Activated T-cell treated with anti-CD3 and anti-CD28 coated beads, Interleukin-2, amount 50 U/mL, for 1 hour (primary cell): ENCODE data around the gene ADAMTS14.

Experiments used
- DNase-seq: peaks from one replicate; pipeline ENCODE4 v3.0.0-alpha.2; 2020

The ADAMTS14 gene

DNA sequence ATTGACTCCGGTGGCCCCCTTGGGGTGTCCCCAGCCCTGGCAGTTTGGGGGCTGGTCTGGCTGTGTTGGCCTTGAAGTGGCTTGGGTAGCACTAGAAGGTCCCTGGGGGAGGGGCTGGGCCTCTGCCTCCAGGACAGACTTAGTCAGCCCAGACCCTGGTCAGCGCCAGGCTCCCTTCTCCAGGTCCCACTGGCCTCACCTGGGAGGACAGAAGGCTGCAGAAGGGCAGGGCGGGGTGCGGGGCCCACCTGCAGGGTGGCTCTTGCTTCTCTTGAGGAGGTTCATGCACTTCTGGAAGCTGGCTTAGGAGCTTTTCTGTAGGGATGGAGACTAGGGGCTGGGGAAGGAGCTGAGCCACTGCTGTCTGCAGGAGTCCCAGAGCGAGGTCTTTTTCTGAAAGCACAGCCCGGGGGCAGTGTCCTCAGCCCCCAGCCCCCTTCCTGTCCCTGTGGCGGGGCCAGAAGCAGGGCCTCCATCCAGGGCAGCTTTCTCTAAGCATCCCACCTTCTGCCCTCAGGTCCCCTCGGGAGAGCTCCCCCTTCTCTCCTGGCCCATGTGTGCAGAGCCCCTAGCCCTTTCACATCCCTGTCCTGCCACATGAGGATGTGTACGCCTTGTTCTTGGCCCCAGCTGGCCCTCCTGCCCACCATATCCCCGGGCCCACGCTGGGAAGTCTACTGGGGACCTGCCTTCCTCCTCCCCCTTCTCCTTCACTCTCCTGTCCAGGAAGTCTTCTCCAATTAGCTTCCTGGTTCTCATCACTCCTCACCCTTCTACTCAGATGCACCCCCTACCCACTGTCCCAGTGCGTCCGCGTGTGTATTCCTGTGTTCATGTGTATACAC lies 101.9 kb downstream of the ADAMTS14 start:
- DNase-seq, result no peak

DNA sequence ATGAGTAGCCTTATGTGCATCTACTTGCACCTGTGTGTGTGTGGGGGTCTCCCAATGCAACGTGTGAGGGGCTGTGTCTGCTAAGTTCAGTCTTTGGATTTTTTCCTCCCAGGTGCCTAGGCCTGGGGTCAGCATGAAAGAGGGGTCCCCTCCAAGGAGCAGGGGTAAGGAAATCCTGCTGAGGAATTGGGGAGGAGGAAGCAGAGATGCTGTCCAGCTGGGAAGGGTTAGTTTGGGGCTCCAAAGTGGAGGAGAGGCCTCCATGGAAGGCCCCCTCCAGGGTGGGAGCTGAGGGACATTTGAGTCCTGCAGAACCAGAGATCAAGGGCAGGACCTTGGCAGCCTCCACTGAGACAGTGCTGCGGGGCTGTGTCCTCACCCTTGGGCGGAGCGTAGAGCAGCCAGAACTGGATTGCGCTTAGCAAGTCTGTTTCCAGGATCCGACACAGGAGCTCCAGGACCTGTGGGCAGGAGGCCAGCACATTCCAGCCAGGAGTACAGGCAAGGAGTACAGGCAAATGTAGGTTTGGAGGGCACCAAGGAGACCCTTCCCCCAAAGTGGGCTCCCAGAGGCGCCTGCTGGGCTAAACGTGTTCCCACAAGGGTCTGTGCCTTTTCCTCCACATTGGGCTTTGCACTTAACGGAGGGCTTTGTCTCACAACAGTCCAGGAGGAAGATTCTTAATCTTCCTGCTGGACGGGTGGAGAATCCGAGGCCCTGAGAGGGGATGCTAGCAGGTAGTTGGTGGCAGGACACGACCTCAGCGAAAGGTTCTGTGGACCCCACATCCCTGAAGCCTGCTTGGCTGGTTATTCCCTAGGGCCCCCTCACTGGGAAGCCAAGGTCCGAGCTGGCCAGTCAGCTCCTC lies 102.7 kb downstream of the ADAMTS14 start:
- DNase-seq, result no peak

DNA sequence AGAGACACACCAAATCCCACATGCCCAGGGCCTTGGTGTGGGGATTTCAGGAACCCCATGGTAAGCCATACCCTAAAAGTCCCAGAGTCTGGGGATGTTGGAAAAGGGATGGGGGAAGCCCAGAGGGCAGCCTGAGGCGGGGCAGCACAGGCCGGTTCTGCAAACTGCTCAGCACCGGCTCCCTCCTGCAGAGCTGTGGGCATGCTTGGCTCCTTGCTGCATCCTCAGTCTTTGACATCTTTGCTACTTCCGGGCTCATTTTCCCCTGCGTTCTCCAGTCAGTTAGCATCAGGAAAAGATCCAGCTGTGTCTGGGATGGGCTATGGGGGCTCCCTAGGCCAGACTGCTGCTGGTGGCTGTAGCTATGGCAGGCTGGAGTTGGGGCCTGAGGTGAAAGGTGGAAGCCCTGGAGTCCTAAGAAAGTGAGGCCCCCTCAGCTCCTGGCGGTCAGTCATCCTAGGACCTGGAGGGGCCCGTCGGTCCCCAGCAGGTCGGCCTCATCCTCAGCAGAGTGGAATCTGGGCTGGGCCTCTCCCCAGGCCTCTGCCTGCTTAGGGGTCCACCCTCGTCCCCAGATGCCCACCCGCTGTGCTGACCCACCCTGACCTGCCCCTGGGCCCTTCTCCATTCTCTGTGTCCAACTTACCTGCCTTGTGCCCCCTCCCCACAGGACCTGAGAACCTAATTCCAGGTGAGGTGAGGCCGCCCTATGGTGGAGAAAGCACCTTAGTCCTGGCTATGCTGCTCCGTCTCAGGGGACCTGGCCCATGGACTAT lies 103.6 kb downstream of the ADAMTS14 start:
- DNase-seq, result no peak

DNA sequence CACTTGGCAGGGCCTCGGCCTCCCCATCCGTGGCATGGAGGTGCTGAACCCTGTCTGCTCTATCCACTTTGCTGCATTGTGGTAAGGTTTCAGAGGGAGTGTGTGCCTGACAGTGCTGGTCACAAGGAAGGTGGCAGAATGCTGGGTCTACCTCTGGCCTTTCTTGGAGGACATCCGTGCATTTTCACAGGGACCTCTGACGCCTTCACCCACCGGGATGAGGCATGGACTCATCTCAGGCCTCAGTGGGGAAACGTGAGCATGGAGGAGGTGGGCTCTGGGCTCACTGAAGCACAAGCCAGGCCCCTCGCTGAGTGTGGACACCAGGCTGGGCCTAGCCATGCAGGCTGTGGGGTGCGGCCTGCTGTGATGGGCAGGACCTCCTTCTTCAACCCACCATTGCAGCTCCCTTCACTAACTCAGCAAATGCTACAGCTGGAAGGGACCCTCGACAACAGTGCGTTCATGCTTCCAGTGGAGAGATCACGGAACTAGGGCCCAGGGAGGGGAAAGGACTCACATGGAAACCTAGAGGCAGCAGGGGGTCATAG lies 104.2 kb downstream of the ADAMTS14 start:
- no peak for DNase-seq

DNA sequence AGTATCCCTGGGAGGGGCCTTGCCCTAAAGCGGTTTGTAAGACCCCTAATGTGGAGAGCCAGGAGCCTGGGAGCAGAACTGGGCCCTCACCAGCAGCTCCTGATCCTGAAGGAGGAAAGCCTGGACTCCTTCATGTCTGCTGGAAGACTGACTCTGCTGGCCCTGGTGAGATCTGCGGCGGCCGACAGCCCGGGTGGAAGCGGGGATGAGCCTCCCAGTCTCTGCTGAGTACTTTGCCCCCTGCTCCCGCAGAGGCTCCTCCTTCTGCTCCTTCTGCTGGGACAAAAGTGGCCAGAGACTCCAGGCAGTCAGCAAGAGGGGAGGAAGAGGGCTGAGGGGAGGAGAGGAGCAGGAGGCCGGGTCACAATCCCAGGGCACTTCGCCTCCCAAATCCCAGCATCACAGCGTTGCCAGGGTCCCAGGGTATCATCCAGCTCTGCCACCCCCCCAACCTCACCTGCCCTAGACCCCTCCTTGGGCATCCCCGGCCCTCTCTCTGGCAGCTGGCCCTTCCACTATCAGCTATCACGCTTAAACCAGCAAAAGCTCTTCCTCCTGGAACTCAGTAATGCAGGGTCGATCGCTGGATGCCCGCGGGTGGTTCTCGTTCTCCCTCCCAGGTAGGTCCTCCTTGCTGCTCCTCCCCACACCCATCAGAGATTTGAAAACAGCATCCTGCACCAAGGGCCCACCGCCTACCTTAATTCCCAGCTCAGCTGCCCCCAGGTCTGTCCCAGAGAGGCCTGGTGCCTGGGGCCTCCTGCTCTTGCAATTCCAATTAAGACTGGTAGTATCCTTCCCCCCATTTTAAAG lies 105.0 kb downstream of the ADAMTS14 start:
- no peak for DNase-seq

DNA sequence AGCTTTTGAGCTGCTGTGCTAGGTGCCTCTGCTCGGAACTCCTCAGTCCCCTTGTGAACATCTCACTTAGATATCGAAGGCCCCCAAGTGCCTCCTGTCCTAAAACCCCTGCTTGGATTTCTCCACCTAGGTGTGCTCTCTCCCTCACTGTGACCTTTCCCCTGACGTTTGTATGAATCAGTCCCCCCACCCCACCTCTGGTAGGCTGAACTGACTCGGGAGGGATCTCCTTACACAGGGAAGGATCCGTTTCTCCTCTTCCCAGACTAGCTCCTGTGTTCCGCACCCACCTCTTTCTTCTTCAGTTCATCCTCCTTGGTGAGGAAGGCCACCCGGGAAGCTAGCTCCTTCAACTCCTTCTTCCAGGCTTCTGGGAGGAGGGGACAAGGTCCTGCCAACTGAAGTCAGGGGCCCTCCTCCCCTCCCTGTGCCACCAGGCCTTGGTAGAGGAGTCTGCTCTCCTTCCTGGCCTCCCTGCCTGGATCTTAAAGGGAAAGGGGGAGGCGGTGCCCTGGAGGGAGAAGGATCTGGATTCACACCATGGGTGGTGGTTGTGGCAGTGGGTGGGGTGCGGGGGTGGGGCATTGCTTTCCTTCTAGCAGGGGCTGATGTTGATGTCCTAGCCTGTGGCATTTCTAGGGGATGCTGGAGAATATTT lies 106.1 kb downstream of the ADAMTS14 start:
- no peak for DNase-seq

DNA sequence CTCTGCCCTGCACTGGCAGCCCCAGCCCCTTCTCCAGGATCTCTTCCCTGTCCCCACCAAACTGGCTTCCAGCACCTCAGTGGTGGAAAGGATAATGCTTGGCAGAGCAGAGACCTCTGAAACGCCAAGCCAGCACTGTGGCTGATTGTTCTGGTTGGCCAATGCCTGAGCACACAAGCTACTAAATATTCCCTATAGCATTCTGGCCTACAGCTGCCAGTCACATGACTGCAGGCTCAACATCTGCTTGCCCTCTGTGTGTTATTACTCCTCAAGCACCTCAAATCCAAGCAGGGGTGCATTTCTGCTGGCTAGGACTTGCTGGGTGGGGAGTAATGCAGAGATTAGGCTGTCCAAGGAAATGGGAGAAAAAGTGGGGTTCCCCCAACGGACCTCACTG lies 106.8 kb downstream of the ADAMTS14 start:
- no peak for DNase-seq

DNA sequence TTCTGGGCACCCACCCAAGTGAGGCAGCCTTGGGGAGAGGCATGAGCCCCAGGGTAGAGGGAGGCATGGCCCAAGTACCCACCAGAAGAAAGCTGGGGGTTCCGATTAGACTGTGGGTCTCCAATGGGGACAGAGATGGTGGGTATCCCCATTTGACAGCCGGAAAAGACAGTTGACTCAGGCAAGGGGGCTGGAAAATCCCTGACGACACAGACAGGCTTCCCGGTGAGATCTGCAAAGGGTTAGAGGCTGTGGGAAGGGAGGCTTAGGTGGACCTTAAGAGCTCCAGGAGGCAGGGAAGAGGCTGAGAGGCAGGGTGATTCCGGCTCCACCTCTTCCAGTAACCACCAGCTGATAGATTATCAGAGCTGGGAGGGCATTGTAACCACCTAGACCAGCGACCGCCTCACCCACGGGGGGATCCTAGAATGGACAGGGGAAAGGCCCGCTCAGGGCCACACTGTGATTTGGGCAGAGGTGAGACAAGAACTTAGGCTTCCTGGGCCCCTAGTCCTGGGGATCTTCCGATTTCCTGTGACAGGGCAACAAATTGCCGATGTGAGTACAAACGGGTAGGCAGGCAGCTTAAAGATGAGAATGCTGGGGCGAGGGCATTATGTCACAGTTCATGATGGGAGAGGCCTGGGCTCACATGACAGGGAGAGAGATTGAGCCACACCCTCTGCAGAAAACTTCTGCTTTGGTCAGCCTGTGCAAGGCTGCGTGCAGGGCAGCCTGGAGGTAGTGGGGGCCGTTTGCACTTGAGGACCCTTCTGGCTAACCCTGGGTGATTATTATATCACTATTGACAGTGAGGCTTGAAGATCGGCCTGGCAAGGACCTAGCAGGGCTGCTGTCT lies 107.4 kb downstream of the ADAMTS14 start:
- DNase-seq, result no peak

DNA sequence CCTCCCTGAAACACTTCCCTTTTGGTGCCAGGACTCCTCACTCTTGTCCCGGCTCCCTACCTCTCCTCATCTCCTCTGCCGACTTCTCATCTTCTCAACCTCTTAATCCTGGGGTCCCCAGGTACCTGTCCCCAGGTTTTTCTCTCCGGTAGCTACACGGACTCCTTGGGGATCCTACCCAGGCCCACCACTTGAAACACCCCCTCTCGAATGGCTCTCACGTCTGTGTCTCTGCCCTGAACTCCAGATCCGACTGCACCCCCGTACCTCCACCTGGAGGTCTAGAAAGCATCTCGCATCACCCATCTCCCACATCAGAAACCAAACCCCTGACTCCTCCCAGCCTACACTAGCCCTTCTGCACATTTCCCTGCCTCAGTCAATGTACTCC lies 108.1 kb downstream of the ADAMTS14 start:
- no peak for DNase-seq

DNA sequence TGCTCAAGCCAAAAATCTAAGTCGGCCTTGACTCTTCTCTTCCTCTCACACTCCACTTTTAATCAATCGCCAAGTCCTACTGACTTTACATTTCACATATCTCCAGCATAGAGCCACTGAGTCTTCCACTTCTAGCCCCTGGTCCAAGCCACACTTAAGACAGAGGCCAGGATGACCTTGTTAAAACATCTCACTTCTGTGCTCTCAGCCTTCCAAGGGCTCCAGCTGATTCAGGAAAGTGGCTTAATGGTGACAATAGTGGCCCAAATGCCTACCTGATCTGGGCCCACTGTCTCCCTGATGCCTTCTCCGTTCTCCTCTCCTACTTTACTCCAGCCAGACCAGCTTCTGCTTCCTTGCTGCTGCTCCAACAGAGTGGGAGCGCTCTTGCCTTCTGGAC lies 108.5 kb downstream of the ADAMTS14 start:
- DNase-seq, result no peak

DNA sequence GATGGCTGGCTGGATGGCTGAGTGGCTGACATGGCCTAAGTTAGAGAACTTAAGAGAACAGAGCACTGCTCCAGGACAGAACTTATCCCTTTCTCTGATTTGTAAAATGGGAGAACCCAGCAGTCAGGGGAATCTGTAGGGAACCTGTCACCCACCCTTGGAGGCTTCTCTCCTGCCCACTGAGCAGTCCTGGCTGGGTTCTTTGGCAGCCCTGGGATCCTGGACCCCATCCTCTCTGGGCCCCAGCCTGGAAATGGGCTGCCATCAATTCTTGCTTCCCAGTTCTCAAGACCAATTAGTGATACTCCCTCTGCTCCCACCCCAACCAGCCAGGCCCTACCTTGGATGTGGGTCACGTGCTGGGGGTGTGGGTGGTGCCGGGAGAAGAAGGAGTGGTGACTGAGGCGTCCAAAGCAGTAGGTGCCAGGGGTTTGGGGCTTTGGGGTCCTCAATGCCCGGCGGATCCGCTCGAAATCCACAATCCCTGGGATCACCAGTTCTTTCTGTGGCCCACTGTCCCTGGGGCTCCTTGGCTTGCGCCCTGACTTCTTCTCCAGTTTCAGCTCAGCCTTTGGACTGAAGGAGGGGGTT lies 109.2 kb downstream of the ADAMTS14 start:
- DNase-seq, result no peak

DNA sequence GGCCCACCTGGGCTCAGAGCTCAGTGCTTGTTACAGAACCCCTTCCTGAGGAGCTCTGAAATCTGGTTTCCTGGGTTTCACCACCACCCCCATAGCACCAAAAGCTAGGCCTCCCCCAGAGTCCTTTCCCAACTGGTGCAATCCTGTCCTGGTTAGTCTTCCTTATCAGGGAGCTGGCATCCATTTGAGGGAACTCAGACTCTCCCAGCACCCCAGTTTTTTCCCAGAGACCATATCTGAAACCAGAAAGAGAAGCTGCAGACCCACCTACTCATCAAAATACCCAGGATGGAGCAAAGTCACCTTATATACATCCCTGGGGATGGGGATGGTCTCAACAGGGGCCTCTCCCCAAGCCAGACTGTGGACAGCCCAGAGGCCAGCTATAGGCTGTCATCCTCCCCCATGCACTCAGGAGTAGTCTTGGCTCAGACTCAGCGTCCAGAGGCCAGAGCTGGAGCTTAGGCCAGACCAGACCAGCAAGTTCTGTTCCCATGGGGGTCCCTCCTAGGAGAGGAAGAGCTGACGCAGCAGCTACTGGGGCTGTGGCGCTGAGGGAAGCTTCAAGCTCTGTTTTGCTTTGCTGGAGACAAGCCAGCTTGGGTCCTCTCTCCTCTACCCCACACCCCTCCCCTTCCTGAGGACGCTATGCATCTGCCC lies 109.9 kb downstream of the ADAMTS14 start:
- DNase-seq, result no peak

DNA sequence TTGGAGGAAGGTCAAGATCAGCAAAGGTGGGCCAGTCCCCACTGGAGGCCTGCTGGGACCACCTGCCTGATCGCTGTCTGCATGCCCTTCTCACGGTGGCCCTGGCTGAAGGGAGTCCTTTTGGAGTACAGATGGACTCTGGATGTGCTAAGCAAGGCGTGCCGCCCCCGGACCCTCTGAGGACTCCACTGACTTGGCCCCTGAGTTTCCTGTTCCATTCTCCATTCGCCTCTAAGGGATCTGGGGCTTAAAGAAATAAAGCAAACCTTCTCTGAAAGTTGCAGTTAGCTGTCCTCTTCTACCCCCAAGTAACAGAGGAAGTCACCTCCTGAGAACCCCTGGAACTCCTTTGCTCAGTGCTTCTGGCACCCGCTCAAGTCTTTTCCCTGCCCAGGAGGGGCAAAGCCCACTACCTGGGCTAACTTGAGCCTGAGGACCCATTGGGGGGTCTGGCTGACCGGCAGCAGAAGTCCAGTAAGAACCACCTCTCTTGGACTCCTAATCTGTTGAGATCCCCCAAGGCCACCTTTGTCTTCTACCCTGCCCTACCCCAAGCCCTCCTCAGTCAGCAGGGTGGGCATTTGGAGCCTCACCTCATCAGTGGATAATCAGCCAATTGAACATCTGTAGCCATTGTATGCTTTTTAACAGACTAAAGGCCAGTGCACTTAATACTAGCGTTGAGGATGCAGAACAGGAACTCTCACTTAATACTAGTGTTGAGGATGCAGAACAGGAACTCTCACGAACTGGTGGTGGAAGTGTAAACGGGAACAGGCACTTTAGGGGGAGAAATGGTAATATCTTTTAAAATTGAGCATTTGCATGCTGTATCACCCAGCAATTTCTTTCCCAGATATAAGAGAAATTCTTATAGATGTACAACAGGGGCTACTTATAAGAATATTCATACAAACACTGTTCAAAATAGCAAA lies 110.7 kb downstream of the ADAMTS14 start:
- DNase-seq, result no peak

DNA sequence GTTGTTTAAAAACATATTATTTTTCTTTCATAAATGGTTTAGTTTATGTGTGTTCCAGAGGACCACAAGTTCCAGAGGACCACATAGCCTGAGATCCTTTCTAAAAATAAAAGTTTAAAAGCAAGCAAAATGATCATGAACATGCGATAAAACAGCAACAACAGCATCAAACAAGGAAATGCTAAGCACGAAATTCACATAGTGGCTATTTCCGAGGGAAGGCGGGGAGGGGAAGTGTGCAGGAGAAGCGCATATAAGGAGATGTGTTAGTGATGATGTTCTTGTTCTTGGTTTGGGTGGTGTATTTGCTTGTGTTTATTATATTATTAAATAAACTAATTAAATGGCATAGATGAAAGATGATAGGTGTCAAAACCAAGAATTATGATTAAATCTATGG lies 111.7 kb downstream of the ADAMTS14 start:
- no peak for DNase-seq

DNA sequence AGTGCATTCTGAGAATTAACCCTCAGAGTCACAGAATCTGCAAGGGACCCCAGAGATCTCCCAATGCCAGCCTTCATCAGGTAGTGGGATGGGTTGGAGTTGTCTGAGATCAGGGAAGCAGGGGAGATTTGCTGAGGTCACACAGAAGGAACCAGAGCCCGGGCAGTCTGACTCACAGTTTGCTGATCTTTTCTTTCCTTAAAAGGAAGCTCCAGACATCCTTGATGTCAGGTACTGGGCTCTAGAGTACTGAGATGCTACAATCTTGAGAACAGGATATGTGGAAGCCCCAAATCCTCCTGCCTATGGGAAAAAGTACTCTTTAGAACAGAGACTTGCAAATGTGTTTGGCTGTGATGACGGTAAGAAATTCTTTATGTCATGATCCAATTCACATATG lies 112.2 kb downstream of the ADAMTS14 start:
- no peak for DNase-seq

DNA sequence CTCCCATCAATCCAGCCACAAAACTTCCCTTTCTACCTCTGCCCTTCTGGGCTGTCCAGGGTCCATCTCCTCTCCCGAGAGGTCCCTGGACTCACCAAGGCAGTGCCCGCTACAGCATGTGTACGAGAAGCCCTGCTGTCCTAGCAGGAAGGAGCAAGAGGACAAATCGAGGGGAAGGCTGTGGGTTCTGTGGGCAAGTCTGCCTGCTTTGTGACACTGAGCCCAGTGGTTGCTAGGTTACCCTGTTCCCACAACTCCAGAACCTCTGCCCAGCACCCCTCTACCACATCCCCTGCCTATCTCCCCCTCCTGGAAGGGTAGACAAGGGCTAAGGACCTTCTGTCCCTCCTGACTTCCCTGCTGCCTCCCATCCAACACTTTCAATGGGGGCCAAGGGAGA lies 112.9 kb downstream of the ADAMTS14 start, which contains the start of gene TBATA:
Gene TBATA (minus strand): TSS at position 188 of the 400 bp plus-strand sequence. CDS start 1,998 bp downstream, outside the sequence.
- DNase-seq, result no peak

DNA sequence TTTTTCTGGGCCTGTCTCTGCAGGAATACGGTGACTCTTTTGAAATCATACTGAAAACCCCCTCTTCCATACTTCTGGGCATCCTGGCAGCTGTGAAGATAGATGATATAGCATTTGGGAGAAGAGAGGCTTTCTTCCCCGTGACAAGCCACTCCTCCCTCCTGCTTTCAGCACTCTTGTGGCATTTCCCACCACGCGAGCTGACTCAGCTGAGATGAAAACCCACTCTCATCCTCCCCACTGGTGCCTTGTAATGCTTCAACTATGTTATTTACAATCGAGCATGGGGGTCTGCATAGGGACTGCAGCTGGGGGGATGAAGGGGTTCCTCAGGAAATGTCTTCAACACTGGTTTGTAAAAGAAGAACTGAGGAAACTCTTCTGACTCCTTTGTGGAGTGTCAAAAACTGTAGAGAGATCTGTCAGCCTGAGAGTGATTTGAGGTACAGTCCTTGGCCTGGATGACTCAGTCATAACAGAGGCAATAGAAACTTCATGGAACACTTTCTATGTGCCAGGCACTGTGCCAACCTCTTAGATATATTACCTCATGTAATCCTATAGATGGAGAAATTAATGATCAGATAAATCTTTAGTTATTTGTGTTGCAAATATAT lies 114.6 kb downstream of the ADAMTS14 start:
- no peak for DNase-seq
